Measurements from ENCODE around the gene PMFBP1. TPM values are rescaled to one million over a fixed set of nuclear protein-coding genes. Genes with fewer than 3 reads are reported as not detected.

The PMFBP1 gene
- total and polyA plus RNA-seq, 2 of the 4 experiments (the other 2 are of a cell fraction) = under 0.01 TPM; not detected in 1

- Histone ChIP-seq H2BK120ac (ENCODE audit: low read depth, low read length) (no peak overlapping the region), H3K27ac (ENCODE audit: insufficient read depth, low read length) (no peak overlapping the region), H3K18ac (ENCODE audit: low read depth, low read length) (no peak overlapping the region), H3K4me3 (ENCODE audit: insufficient read depth, low read depth, low read length) (no peak overlapping the region), H3K27me3 (ENCODE audit: control insufficient read depth, insufficient read depth, low read length) (no peaks in the 10 kb centered on the region), H4K8ac (ENCODE audit: low read depth in 2 of 2, low read length in 2 of 2) (no peak overlapping the region), H4K5ac (ENCODE audit: low read depth, low read length) (no peak overlapping the region), H3K9me1 (ENCODE audit: insufficient read depth, low read length) (no peaks in the 10 kb centered on the region), H4K91ac (ENCODE audit: insufficient read depth, low read depth, low read length) (no peak overlapping the region), H3K23ac (ENCODE audit: low read depth, low read length) (no peak overlapping the region), H2AFZ (replicated peaks; ENCODE audit: low read length, poor library complexity) (no peak overlapping the region), H3K4ac (ENCODE audit: low read depth, low read length) (no peak overlapping the region), H3K36me3 (ENCODE audit: control insufficient read depth, insufficient read depth, low read length) (no peaks in the 10 kb centered on the region), H2AK9ac (replicated peaks; ENCODE audit: low read depth, low read length, poor library complexity) (no peak overlapping the region), H3K56ac (ENCODE audit: extremely low read depth, insufficient read depth, low read length) (no peak overlapping the region), H2AK5ac (ENCODE audit: low read depth, low read length) (no peak overlapping the region), H3K4me2 (ENCODE audit: low read depth, low read length) (no peak overlapping the region), H3K79me1 (ENCODE audit: low read depth in 1 of 2, low read length in 2 of 2) (no peaks in the 10 kb centered on the region), H3K9ac (ENCODE audit: low read depth, low read length) (no peak overlapping the region), H4K20me1 (ENCODE audit: insufficient read depth, low read length) (no peaks in the 10 kb centered on the region), H3K4me1 (ENCODE audit: control insufficient read depth, insufficient read depth, low read length) (no peaks in the 10 kb centered on the region), H2BK15ac (ENCODE audit: low read depth, low read length) (no peak overlapping the region), H3K9me3 (ENCODE audit: control insufficient read depth, insufficient read depth, low read length) (no peaks in the 10 kb centered on the region), H2BK5ac (ENCODE audit: low read depth, low read length, poor library complexity, severe bottlenecking) (no peak overlapping the region), H3K14ac (replicated peaks; ENCODE audit: low read depth, low read length) (no peak overlapping the region), H2BK20ac (ENCODE audit: low read depth, low read length) (no peak overlapping the region)
- in situ Hi-C loops (cut with MboI; ENCODE audit: low sequenced_read_pairs) (no loop called here), intact Hi-C loops (cut with micrococcal nuclease) (no loop called here), dilution Hi-C loops (cut with HindIII; ENCODE audit: low sequenced_read_pairs, unreplicated experiment) (no loop called here)
- TF ChIP-seq CHD1 (IDR thresholded peaks at IDR 0.05; ENCODE audit: low read depth, low read length) (no peak), MXI1 (IDR thresholded peaks at IDR 0.05; ENCODE audit: borderline replicate concordance, low read depth, low read length) (no peak), BHLHE40 (IDR thresholded peaks at IDR 0.05; ENCODE audit: low read depth, low read length) (no peak), RAD21 (IDR thresholded peaks at IDR 0.05; ENCODE audit: low read length) (no peak), ELK1 (IDR thresholded peaks at IDR 0.05; ENCODE audit: borderline replicate concordance, low read depth, low read length) (no peak), FOS (IDR thresholded peaks at IDR 0.05; ENCODE audit: low read depth, low read length) (no peak), USF2 (IDR thresholded peaks at IDR 0.05; ENCODE audit: low read depth, low read length) (no peak), CTCF (conservative IDR thresholded peaks at IDR 0.05; ENCODE audit: low read depth, low read length) (no peak), RFX5 (IDR thresholded peaks at IDR 0.05; ENCODE audit: low read depth, low read length) (no peak), MAZ (IDR thresholded peaks at IDR 0.05; ENCODE audit: borderline replicate concordance, low read depth, low read length) (no peak), CEBPB (IDR thresholded peaks at IDR 0.05; ENCODE audit: low read depth, low read length) (no peak), SMC3 (IDR thresholded peaks at IDR 0.05; ENCODE audit: low read depth, low read length) (no peak)
- ATAC-seq (ENCODE audit: low read depth) (no peak), DNase-seq (no peak)
- ChIA-PET POLR2A (ENCODE audit: unreplicated experiment) (no interaction called here), CTCF (no interaction called here)
- BruUV-seq (replicated peaks) = no TSS peak
- no CpG with 5 or more reads among the region's 8 CpGs for WGBS, 2 experiments (ENCODE audit: extremely low coverage in 2 of 2, insufficient read length in 1 of 2)
Observed at GRCh38 chr16:72149676-72150464, 22.1 kb downstream of the PMFBP1 start.

Data from IMR-90 (cell line).